ENCODE data around the gene CGNL1.

CGNL1 gene

DNA sequence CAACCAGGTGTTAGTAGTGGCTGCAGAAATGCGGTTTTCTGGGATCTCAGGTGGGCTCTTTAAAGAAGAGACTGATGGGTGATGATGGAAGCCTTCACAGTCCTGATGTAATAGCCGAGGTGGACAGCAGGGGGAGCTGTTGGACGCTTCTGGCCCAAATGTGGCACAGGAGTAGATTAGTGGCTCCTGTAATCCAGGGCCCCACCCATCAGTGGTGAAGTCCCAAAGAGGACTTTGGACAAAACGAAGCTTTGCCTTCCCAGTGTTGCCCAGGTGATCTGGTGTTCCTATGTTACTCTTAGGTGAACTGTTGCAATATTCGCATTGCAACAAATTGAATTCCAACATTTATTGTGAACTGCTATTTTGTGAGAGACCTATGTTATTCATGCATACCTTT, 183.6 kb downstream of the CGNL1 start:
- FAIRE-seq (no peak), DNase-seq (ENCODE audit: insufficient read length, low spot score) (no peak)
- TF ChIP-seq CTCF (IDR thresholded peaks at IDR 0.05; ENCODE audit: insufficient read depth, missing control alignments), result peak; percentile 77

GRCh38 chr15:57561041-57561711, 184.9 kb downstream of the CGNL1 start:
- FAIRE-seq (no peak), DNase-seq (ENCODE audit: insufficient read length, low spot score) (no peak)
- TF ChIP-seq CTCF (IDR thresholded peaks at IDR 0.05; ENCODE audit: insufficient read depth, missing control alignments), result peak; percentile 77

DNA sequence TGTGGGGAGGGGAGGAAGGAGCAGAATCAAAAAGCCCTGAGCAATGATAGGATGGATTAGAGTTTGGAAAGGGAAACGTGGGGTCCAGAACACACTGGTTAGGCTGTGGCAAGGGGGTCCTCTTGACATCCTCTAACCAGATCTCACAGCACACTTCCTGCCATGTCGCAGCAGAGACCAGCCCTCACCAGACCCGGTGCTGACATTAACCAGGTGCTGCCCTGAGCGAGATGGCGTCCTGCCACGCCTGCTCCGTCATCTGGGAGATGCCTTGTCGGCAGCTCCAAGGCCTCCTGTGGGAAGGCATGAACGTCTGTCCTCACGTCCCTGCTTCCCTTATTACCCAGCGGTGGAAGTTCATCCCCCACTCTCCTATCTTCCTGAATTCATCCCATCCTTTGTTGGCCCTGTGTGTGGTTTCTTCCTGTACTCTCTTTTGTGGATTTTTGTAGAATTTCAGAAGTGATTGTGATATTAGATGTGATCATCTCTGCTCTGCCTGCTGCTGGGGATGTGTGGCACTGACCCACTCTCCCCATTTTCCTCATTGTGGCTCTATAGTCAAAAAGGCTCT, 186.0 kb downstream of the CGNL1 start:
- no peak for FAIRE-seq
- TF ChIP-seq CTCF (IDR thresholded peaks at IDR 0.05; ENCODE audit: insufficient read depth, missing control alignments), result no peak
- no peak for DNase-seq (ENCODE audit: insufficient read length, low spot score)

DNA sequence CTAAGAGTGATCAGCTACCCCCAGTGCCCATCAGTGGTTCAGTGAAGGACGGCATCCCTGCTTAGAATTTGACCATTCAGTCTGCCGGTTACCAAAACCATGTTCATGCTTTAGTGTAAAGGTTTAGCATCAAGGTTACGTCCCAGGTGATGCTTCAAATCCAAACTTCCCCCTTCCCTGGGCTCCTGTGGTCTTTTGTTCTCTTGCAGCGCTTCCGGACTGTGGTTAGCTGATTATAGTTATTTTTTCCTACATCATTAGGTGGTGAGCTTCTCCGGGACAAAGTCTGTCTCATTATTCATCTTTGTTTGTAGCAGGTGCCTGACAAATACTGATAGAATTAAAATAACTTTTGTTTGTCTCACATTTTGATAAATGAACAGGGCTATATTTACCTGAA, 187.1 kb downstream of the CGNL1 start:
- no peak for FAIRE-seq
- TF ChIP-seq CTCF (IDR thresholded peaks at IDR 0.05; ENCODE audit: insufficient read depth, missing control alignments), result no peak
- DNase-seq (ENCODE audit: insufficient read length, low spot score), result no peak

GRCh38 chr15:57565311-57565710, 189.0 kb downstream of the CGNL1 start:
- no peak for TF ChIP-seq CTCF (IDR thresholded peaks at IDR 0.05; ENCODE audit: insufficient read depth, missing control alignments)
- DNase-seq (ENCODE audit: insufficient read length, low spot score) (no peak), FAIRE-seq (no peak)

DNA sequence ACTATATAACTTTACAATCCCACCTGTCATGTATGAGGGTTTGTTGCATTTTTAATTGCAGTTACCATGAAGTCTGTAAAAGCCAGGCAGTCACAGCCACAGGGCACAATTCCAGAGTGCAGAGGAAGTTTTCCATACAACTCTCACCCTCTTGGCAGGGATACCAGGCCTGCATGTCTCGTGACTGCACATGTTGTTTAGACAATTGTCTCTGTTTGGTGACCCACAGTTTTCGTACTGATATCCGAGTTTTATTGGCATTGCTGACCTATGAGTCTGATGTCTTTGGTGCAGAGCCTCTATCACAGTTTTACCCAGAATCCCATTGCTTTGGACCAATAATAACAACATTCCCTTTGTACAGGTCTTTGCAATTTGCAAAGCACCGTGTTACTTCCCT, 190.5 kb downstream of the CGNL1 start:
- TF ChIP-seq CTCF (IDR thresholded peaks at IDR 0.05; ENCODE audit: insufficient read depth, missing control alignments), result no peak
- FAIRE-seq (no peak), DNase-seq (ENCODE audit: insufficient read length, low spot score) (no peak)

DNA sequence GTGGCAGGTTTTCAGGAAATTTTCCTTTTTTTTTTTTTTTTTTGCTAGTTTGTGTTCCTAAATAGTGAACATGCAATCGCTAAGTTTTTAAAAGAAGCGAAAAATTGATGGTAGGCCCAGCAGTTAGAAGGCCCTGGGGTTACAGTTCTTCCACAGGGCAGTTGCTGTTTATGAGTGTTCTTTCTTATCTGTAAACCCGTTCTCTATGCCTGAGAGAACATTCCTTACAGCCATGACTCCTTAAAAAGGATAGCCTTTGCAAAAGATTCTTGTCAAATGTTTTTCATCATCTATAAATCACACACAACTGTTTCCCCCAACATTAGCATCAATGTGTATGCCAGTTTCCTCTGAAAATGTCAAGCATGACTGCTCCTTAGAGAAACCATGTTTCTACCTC, 191.6 kb downstream of the CGNL1 start:
- DNase-seq (ENCODE audit: insufficient read length, low spot score) (no peak), FAIRE-seq (no peak)
- TF ChIP-seq CTCF (IDR thresholded peaks at IDR 0.05; ENCODE audit: insufficient read depth, missing control alignments), result no peak
